GM18861 (cell line): ENCODE data around the gene CRCP.

Source experiments
- ATAC-seq: cut with Tn5 transposase; IDR thresholded peaks from one replicate; pipeline ENCODE4 v1.9.1; 2021; ENCODE audit not compliant: unreplicated experiment

The CRCP gene

GRCh38 chr7:66186991-66187390 is 72.3 kb downstream of the CRCP start:
- no peak for ATAC-seq

DNA sequence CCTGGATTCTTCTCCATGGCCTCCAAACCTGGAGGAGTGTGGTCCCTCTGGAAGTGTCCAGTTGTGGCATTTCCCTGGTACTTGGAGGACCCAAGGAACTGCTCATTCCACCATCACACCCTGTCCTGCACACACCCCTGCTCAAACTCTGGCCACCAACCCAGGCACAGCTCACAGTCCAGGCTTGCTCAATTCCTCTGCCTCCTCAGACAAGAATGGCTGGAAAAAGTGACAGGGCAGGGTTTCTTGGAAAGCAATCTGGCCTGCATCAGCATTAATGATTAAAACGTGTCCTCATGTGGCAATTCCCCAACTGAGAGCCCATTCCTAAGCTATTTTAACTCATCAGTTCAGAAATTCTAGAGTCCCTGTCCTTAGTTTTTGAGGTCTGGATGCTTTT is 73.3 kb downstream of the CRCP start:
- ATAC-seq = no peak

- ATAC-seq = no peak
Observed at GRCh38 chr7:66188645-66189044, 74.0 kb downstream of the CRCP start.

DNA sequence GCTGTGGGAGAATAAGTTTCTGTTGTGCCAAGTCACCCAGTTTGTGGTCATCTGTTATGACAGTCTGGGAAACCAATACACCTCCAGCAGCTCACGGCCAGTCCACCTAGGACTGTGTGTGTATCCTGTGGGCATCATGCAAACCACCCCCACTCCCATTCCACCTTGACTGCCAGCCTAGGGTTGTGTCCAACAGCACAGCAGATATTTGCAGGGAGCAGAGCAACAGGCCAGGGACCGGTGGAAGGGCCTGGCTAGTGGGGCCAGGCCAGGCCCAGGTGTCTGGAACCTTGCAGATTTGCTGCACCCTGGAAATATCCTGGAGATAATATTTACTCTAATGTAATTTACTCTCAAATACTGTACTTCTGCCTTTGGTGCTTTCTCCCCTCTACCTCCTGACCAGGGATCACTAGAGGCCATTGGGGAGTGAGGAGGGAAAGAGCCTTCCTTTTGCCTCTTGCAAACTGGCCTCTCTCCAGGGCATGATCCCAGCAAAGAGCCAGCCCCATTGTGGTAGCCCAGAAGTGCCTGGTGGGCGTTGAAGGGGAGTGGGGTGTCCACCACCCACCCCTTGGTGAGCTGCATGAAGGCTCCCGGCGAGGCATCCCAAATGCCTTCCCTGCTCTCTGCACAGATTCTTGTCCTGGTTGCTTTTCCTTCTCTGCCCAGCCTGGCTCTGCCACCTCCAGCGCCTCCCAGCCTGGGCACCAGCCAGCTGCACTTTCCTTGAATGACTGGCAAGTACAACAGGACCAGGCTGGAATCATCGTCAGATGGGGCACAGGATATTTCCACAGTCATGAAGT is 75.3 kb downstream of the CRCP start:
- no peak for ATAC-seq

DNA sequence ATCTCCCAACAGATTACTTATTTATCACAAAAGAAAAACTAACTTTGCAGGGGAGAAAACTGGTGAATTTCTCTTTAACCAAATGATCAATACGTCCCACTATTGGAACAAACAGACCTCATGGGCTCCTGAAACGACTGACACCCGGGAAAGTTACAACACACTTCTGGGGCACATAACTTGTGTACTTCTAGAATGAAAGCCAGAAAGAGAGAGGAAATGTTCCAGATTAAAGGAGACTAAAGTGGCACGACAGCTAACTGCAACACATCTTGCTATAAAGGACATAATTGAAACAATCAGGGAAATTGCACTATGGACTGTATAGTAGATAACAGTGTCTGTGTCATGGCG is 75.8 kb downstream of the CRCP start:
- no peak for ATAC-seq

- ATAC-seq = no peak
Observed at GRCh38 chr7:66193146-66193725, 78.6 kb downstream of the CRCP start.

- ATAC-seq = no peak
Observed at GRCh38 chr7:66198469-66198868, 83.8 kb downstream of the CRCP start.

DNA sequence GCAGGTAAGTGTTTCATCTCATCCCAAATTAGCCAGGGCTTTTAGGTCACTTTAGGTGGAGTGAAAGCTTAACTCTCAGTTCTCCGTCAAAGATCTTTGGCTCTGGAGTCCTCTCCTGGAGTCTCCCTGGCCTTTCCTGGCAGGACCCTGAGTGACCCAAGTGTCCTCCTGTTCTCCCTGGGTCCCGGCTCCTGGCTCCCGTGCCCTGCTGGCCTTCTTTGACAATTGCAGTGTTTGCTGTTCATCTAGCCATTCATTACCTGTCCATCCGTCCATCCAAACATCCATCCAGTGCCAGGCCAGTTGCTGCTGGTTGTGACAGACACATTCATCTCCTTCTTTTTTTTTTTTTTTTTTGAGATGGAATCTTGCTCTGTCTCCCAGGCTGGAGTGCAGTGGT is 84.3 kb downstream of the CRCP start:
- no peak for ATAC-seq

- ATAC-seq = no peak
Observed at GRCh38 chr7:66202441-66202840, 87.8 kb downstream of the CRCP start.
